Common myeloid progenitor, CD34-positive (primary cell): ENCODE measurements around the gene SLC35G3.
"Not testable (repeated sequence)": the region's sequence is repeated elsewhere in the genome, so short reads cannot be mapped to it uniquely, and the experiment has no call there.

Experiments used
- CTCF ChIA-PET: fragments of 350-600 bp; sonication (Branson Sonifier 250); formaldehyde crosslinking; loops from one replicate; lab custom pipeline; 2021; ENCODE audit warnings: antibody characterized with exemption; lab: Charles Lee
- POLR2A ChIA-PET: fragments of 350-600 bp; sonication (Branson Sonifier 250); formaldehyde crosslinking; loops from one replicate; lab custom pipeline; 2021; ENCODE audit warnings: antibody characterized with exemption; lab: Charles Lee
- DNase-seq, 3 donors: peaks; one replicate each; pipeline versions ENCODE4 v3.0.0 to v3.0.0-alpha.2; 2013
- H3K27ac ChIP-seq, 2 experiments: 1 replicate in 1 of 2; 2 replicates in 1 of 2; pipeline ENCODE4 v1.7.0; 2013; ENCODE audit warnings: inconsistent platforms in 2 of 2, low read length in 2 of 2, mild to moderate bottlenecking in 2 of 2, low read depth in 1 of 2, moderate library complexity in 1 of 2; ENCODE audit not compliant: severe bottlenecking in 2 of 2, insufficient read depth in 1 of 2, poor library complexity in 1 of 2
- H3K27me3 ChIP-seq, 5 experiments: replicated peaks in 2 of 5; 1 replicate in 3 of 5; 2 replicates in 2 of 5; pipeline versions ENCODE4 v1.6.1 to v1.7.0; 2013; ENCODE audit warnings: low read length in 4 of 5, mild to moderate bottlenecking in 2 of 5, moderate library complexity in 2 of 5, inconsistent platforms in 1 of 5; ENCODE audit not compliant: insufficient read depth in 5 of 5, control insufficient read depth in 4 of 5
- H3K36me3 ChIP-seq, 4 experiments: 1 replicate in 2 of 4; 2 replicates in 2 of 4; pipeline versions ENCODE4 v1.6.1 to v1.7.0; 2013; ENCODE audit warnings: low read length in 3 of 4, control low read depth in 1 of 4, mild to moderate bottlenecking in 1 of 4; ENCODE audit not compliant: control insufficient read depth in 4 of 4, insufficient read depth in 4 of 4
- H3K4me1 ChIP-seq, 4 experiments: 1 replicate in 3 of 4; 2 replicates in 1 of 4; pipeline versions ENCODE4 v1.6.1 to v1.7.1; 2013; ENCODE audit warnings: low read length in 3 of 4, mild to moderate bottlenecking in 3 of 4, control low read depth in 1 of 4, inconsistent platforms in 1 of 4, moderate library complexity in 1 of 4; ENCODE audit not compliant: control insufficient read depth in 4 of 4, insufficient read depth in 4 of 4; ENCODE audit errors: control extremely low read depth in 1 of 4
- H3K4me3 ChIP-seq, 7 experiments: 1 replicate in 4 of 7; 2 replicates in 3 of 7; pipeline versions ENCODE4 v1.5.1 to v1.7.0; 2013; ENCODE audit warnings: mild to moderate bottlenecking in 7 of 7, low read length in 6 of 7, moderate library complexity in 6 of 7, inconsistent platforms in 2 of 7, low read depth in 2 of 7, control low read depth in 1 of 7; ENCODE audit not compliant: insufficient read depth in 4 of 7, control insufficient read depth in 1 of 7; ENCODE audit errors: extremely low read depth in 1 of 7
- H3K9me3 ChIP-seq, 5 experiments: 1 replicate in 4 of 5; 2 replicates in 1 of 5; pipeline versions ENCODE4 v1.6.1 to v1.7.1; 2013; ENCODE audit warnings: low read length in 4 of 5, mild to moderate bottlenecking in 2 of 5, inconsistent platforms in 1 of 5, low read depth in 1 of 5, moderate library complexity in 1 of 5; ENCODE audit not compliant: control insufficient read depth in 4 of 5, insufficient read depth in 2 of 5; ENCODE audit errors: control extremely low read depth in 1 of 5
- WGBS: methylation state at CpG from one replicate; pipeline ENCODE4 v1.1.5; 2013; ENCODE audit not compliant: insufficient coverage; 5-methylcytosine and 5-hydroxymethylcytosine counted together

Gene SLC35G3

GRCh38 chr17:35189291-35189690 is 4.9 kb downstream of the SLC35G3 start:
- Histone ChIP-seq H3K4me1 (no peaks in the 10 kb centered on the region), H3K9me3 (no peaks in the 10 kb centered on the region), H3K27ac (no peak overlapping the region), H3K4me3 (no peak overlapping the region), H3K36me3 (no peaks in the 10 kb centered on the region), H3K27me3 (peaks cover 0 to 20% (median 6%) of the 10 kb centered on the region in 5 experiments)
- WGBS = 52% methylated on average over 3 of the region's 3 CpGs
- DNase-seq = peak; percentile 63 to 91 (median 91)
- ChIA-PET POLR2A (no interaction called here), CTCF (interaction anchor here (1.1 kb wide), 1 partner anchor 58 kb away, joined by 3 read pairs; no protein-coding TSS in a partner anchor)

- ChIA-PET CTCF (interaction anchor here (0.6 to 1.0 kb wide), 2 partner anchors 124 to 175 kb away, joined by 3 to 4 read pairs; no protein-coding TSS in a partner anchor), POLR2A (no interaction called here)
- Histone ChIP-seq H3K27me3 (peaks cover 0 to 27% (median 8%) of the 10 kb centered on the region in 5 experiments), H3K9me3 (peaks cover 0 to 2% (median 0%) of the 10 kb centered on the region in 5 experiments), H3K27ac (no peak overlapping the region), H3K4me1 (no peaks in the 10 kb centered on the region), H3K4me3 (no peak overlapping the region), H3K36me3 (no peaks in the 10 kb centered on the region)
- no CpG with 5 or more reads among the region's 2 CpGs for WGBS
- DNase-seq = no peak
Measured at GRCh38 chr17:35188111-35188510, 6.1 kb downstream of the SLC35G3 start.

GRCh38 chr17:35187481-35187880 is 6.7 kb downstream of the SLC35G3 start:
- ChIA-PET CTCF (interaction anchor here (1.0 kb wide), 1 partner anchor 124 kb away, joined by 4 read pairs; no protein-coding TSS in a partner anchor), POLR2A (no interaction called here)
- DNase-seq = no peak
- Histone ChIP-seq H3K9me3 (peaks cover 0 to 2% (median 0%) of the 10 kb centered on the region in 5 experiments), H3K4me3 (no peak overlapping the region), H3K4me1 (no peaks in the 10 kb centered on the region), H3K27me3 (peaks cover 0 to 29% (median 10%) of the 10 kb centered on the region in 5 experiments), H3K27ac (no peak overlapping the region), H3K36me3 (no peaks in the 10 kb centered on the region)
- WGBS = 100% methylated on average over 1 of the region's 2 CpGs

- ChIA-PET POLR2A (no interaction called here), CTCF (interaction anchor here (0.6 kb wide), 1 partner anchor 189 kb away, joined by 3 read pairs; no protein-coding TSS in a partner anchor)
- no peak overlapping the region for H3K27ac ChIP-seq
Measured at GRCh38 chr17:35185849-35186248, 8.3 kb downstream of the SLC35G3 start.

GRCh38 chr17:35184274-35184673 is 9.9 kb downstream of the SLC35G3 start:
- Histone ChIP-seq H3K4me3 (no peak overlapping the region), H3K9me3 (peaks cover 0 to 2% (median 0%) of the 10 kb centered on the region in 5 experiments), H3K4me1 (no peaks in the 10 kb centered on the region), H3K27me3 (peaks cover 0 to 32% (median 7%) of the 10 kb centered on the region in 5 experiments), H3K36me3 (no peaks in the 10 kb centered on the region), H3K27ac (no peak overlapping the region)
- DNase-seq = no peak
- whole genome bisulfite sequencing = 69% methylated on average over 2 of the region's 3 CpGs
- ChIA-PET CTCF (no interaction called here), POLR2A (no interaction called here)

More at GRCh38 chr17:35185849-35186248, 8.3 kb downstream of the SLC35G3 start:
- Histone ChIP-seq H3K27me3 (peaks cover 0 to 32% (median 7%) of the 10 kb centered on the region in 5 experiments), H3K9me3 (peaks cover 0 to 2% (median 0%) of the 10 kb centered on the region in 5 experiments), H3K36me3 (no peaks in the 10 kb centered on the region), H3K4me3 (no peak overlapping the region), H3K4me1 (no peaks in the 10 kb centered on the region)
- DNase-seq = peak in 2 of 3 donors; percentile 47 to 58
- no CpG with 5 or more reads among the region's 1 CpG for WGBS

- DNase-seq = no peak
- Histone ChIP-seq H3K4me1 (no peaks in the 10 kb centered on the region), H3K36me3 (no peaks in the 10 kb centered on the region), H3K27me3 (peaks cover 0 to 32% (median 7%) of the 10 kb centered on the region in 5 experiments), H3K4me3 (no peak overlapping the region), H3K27ac (no peak overlapping the region), H3K9me3 (peaks cover 0 to 2% (median 0%) of the 10 kb centered on the region in 5 experiments)
- POLR2A ChIA-PET = interaction anchor here (0.5 kb wide), 1 partner anchor 29 kb away, joined by 3 read pairs; no protein-coding TSS in a partner anchor
- CTCF ChIA-PET = interaction anchor here (0.7 to 1.2 kb wide), 2 partner anchors 27 to 350 kb away, joined by 3 read pairs; no protein-coding TSS in a partner anchor
- 97% methylated on average over 4 of the region's 6 CpGs for WGBS
Measured at GRCh38 chr17:35183332-35183731, 10.9 kb downstream of the SLC35G3 start.

- POLR2A ChIA-PET, H3K36me3 ChIP-seq, H3K27ac ChIP-seq, DNase-seq, H3K4me3 ChIP-seq, CTCF ChIA-PET, H3K9me3 ChIP-seq, H3K4me1 ChIP-seq: not testable (repeated sequence)
- H3K27me3 ChIP-seq = peaks cover 0 to 26% (median 4%) of the 10 kb centered on the region in 5 experiments
- WGBS = 95% methylated on average over 3 of the region's 5 CpGs
Measured at GRCh38 chr17:35179379-35179778, 14.8 kb downstream of the SLC35G3 start.
